DOHH2 (cell line): ENCODE measurements around the gene EXOSC5.
"Not testable (repeated sequence)": the region's sequence is repeated elsewhere in the genome, so short reads cannot be mapped to it uniquely, and the experiment has no call there.

ENCODE experiments used
- CTCF ChIP-seq: fragments of 200-600 bp; sonication (generic); IDR thresholded peaks from one replicate; pipeline ENCODE4 v1.5.1; 2014; ENCODE audit warnings: antibody characterized with exemption, mild to moderate bottlenecking, low read depth, low read length; ENCODE audit not compliant: poor library complexity, severe bottlenecking
- EZH2phosphoT487 ChIP-seq: fragments of 200-600 bp; sonication (generic); IDR thresholded peaks from 2 replicates; pipeline ENCODE4 v1.6.1; 2017; ENCODE audit warnings: borderline replicate concordance, mild to moderate bottlenecking, antibody characterized with exemption, low read length, moderate library complexity, mixed read lengths

DNA sequence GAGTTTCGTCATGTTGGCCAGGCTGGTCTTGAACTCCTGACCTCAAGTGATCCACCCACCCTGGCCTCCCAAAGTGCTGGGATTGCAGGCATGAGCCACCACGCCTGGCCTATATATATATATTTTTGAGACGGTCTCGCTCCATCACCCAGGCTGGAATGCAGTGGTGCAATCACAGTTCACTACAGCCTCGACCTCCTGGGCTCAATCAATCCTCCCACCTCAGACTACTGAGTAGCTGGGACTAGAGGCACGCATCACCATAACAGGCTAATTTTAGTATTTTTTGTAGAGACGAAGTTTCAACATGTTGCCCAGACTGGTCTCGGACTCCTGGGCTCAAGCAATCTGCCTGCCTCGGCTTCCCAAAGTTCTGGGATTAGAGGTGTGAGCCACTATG, 50.2 kb downstream of the EXOSC5 start:
- TF ChIP-seq CTCF, EZH2phosphoT487: not testable (repeated sequence)
